Stimulated activated CD8-positive, alpha-beta memory T cell treated with anti-CD3 and anti-CD28 coated beads, Interleukin-12 subunit alpha, Interleukin-12 subunit beta, amount 100 ng/mL, for 24 hours (primary cell): ENCODE data around the gene SGPL1.
"Not testable (repeated sequence)": the region's sequence is repeated elsewhere in the genome, so short reads cannot be mapped to it uniquely, and the experiment has no call there.

Experiments used
- DNase-seq: peaks from one replicate; pipeline ENCODE4 v3.0.0-alpha.2; 2020; ENCODE audit errors: extremely low read depth

SGPL1 gene

GRCh38 chr10:70906031-70906783, 90.5 kb downstream of the SGPL1 start:
- no peak for DNase-seq

- no peak for DNase-seq
Observed at GRCh38 chr10:70906953-70907636, 91.3 kb downstream of the SGPL1 start.

GRCh38 chr10:70907637-70908405, 92.1 kb downstream of the SGPL1 start:
- no peak for DNase-seq

- no peak for DNase-seq
Observed at GRCh38 chr10:70908406-70909296, 92.9 kb downstream of the SGPL1 start.

GRCh38 chr10:70909326-70909935, 93.7 kb downstream of the SGPL1 start:
- DNase-seq = no peak

- no peak for DNase-seq
Observed at GRCh38 chr10:70910486-70911341, 95.0 kb downstream of the SGPL1 start.

- DNase-seq = no peak
Observed at GRCh38 chr10:70911386-70911785, 95.6 kb downstream of the SGPL1 start.

GRCh38 chr10:70912556-70912955, 96.8 kb downstream of the SGPL1 start:
- DNase-seq = no peak

- DNase-seq = no peak
Observed at GRCh38 chr10:70913191-70913892, 97.6 kb downstream of the SGPL1 start.

GRCh38 chr10:70913893-70914240, 98.1 kb downstream of the SGPL1 start:
- no peak for DNase-seq

GRCh38 chr10:70914316-70914864, 98.6 kb downstream of the SGPL1 start:
- DNase-seq = no peak

GRCh38 chr10:70915206-70915605, 99.5 kb downstream of the SGPL1 start:
- DNase-seq = no peak

GRCh38 chr10:70915806-70916205, 100.1 kb downstream of the SGPL1 start:
- no peak for DNase-seq

- no peak for DNase-seq
Observed at GRCh38 chr10:70916241-70916640, 100.5 kb downstream of the SGPL1 start.

- DNase-seq = no peak
Observed at GRCh38 chr10:70917226-70917625, 101.5 kb downstream of the SGPL1 start.

- DNase-seq = no peak
Observed at GRCh38 chr10:70917635-70918034, 101.9 kb downstream of the SGPL1 start.

- DNase-seq = no peak
Observed at GRCh38 chr10:70918851-70919530, 103.2 kb downstream of the SGPL1 start.

GRCh38 chr10:70919906-70920305, 104.2 kb downstream of the SGPL1 start:
- not testable (repeated sequence) for DNase-seq

GRCh38 chr10:70920519-70920918, 104.8 kb downstream of the SGPL1 start:
- DNase-seq = no peak
